Uterus (tissue), 2 donors: Measurements from ENCODE around the gene C11orf58.

Experiments
- POLR2A ChIP-seq, 2 donors: fragments of 450-650 bp; IDR thresholded peaks; one replicate each; pipeline ENCODE4 v1.6.1; 2016; ENCODE audit warnings: antibody characterized with exemption in 2 of 2, mild to moderate bottlenecking in 1 of 2, moderate library complexity in 1 of 2
- TF ChIP-seq, protein P1 (sequence below), 4 experiments: fragments of 200-600 bp in 2 of 4; fragments of 450-650 bp in 2 of 4; sonication (generic) in 2 of 4; IDR thresholded peaks; one replicate each; pipeline ENCODE4 v1.5.1; 2016 to 2019; ENCODE audit warnings: antibody characterized with exemption in 4 of 4, mild to moderate bottlenecking in 2 of 4, moderate library complexity in 1 of 4

DNA sequence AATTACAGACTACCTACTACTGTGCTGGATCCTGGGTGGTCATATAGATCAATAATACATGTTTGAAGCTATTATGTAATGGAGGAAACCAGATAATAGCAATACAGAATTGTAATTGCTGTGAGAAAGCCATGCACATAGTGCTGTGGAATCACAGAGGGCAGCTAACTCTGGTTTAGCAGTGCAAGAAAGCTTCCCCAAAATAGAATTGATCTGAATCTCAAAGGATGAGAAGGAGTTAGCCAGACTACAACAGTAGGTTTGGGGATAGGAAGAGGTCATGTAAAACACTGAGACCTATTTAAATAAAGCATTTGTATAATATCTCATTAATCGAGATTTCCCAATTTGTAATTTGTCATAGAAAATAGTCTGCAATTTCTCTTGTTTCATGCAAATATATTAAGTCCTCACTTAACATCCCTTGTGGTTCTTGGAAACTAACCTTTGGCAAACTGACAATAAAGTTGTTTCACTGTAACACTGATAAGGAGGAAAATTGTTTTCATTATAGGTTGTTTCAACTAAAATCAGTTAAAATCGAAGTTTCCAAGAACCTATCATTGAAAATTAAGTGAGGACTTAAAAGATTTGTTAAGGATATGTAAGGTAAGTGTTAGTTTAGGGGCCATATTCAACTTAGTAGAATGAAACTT lies 7.6 kb downstream of the C11orf58 start:
- TF ChIP-seq POLR2A (IDR thresholded peaks at IDR 0.05): no peak
- TF ChIP-seq, protein P1, sequence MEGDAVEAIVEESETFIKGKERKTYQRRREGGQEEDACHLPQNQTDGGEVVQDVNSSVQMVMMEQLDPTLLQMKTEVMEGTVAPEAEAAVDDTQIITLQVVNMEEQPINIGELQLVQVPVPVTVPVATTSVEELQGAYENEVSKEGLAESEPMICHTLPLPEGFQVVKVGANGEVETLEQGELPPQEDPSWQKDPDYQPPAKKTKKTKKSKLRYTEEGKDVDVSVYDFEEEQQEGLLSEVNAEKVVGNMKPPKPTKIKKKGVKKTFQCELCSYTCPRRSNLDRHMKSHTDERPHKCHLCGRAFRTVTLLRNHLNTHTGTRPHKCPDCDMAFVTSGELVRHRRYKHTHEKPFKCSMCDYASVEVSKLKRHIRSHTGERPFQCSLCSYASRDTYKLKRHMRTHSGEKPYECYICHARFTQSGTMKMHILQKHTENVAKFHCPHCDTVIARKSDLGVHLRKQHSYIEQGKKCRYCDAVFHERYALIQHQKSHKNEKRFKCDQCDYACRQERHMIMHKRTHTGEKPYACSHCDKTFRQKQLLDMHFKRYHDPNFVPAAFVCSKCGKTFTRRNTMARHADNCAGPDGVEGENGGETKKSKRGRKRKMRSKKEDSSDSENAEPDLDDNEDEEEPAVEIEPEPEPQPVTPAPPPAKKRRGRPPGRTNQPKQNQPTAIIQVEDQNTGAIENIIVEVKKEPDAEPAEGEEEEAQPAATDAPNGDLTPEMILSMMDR (IDR thresholded peaks at IDR 0.05): no peak
